ENCODE measurements around the gene NSD1.

NSD1 gene

GRCh38 chr5:177096162-177097015 lies 37.2 kb upstream of the NSD1 start:
- DNase-seq (ENCODE audit: low read depth in 1 of 2, low spot score in 1 of 2): no peak

GRCh38 chr5:177097016-177097985 lies 36.3 kb upstream of the NSD1 start:
- DNase-seq (ENCODE audit: low read depth in 1 of 2, low spot score in 1 of 2): no peak

- no peak for DNase-seq (ENCODE audit: low read depth in 1 of 2, low spot score in 1 of 2)
Measured at GRCh38 chr5:177098120-177098469, 35.5 kb upstream of the NSD1 start.

GRCh38 chr5:177098470-177099141 lies 35.0 kb upstream of the NSD1 start:
- DNase-seq (ENCODE audit: low read depth in 1 of 2, low spot score in 1 of 2): no peak

- no peak for DNase-seq (ENCODE audit: low read depth in 1 of 2, low spot score in 1 of 2)
Measured at GRCh38 chr5:177099422-177100093, 34.0 kb upstream of the NSD1 start.

- no peak for DNase-seq (ENCODE audit: low read depth in 1 of 2, low spot score in 1 of 2)
Measured at GRCh38 chr5:177100714-177101121, 32.9 kb upstream of the NSD1 start.

GRCh38 chr5:177103523-177104253 lies 29.9 kb upstream of the NSD1 start:
- no peak for DNase-seq (ENCODE audit: low read depth in 1 of 2, low spot score in 1 of 2)

GRCh38 chr5:177105691-177106476 lies 27.7 kb upstream of the NSD1 start:
- DNase-seq (ENCODE audit: low read depth in 1 of 2, low spot score in 1 of 2): no peak

GRCh38 chr5:177107159-177107558 lies 26.4 kb upstream of the NSD1 start:
- DNase-seq (ENCODE audit: low read depth in 1 of 2, low spot score in 1 of 2): no peak

GRCh38 chr5:177109810-177110209 lies 23.8 kb upstream of the NSD1 start:
- DNase-seq (ENCODE audit: low read depth in 1 of 2, low spot score in 1 of 2): no peak

- DNase-seq (ENCODE audit: low read depth in 1 of 2, low spot score in 1 of 2): peak; percentile 30 to 39
Measured at GRCh38 chr5:177111720-177112394, 21.7 kb upstream of the NSD1 start.

GRCh38 chr5:177112589-177113220 lies 20.9 kb upstream of the NSD1 start:
- no peak for DNase-seq (ENCODE audit: low read depth in 1 of 2, low spot score in 1 of 2)

- DNase-seq (ENCODE audit: low read depth in 1 of 2, low spot score in 1 of 2): peak; percentile 58 to 68
Measured at GRCh38 chr5:177113566-177114424, 19.8 kb upstream of the NSD1 start.

GRCh38 chr5:177116631-177117373 lies 16.8 kb upstream of the NSD1 start:
- peak; percentile 55 to 71 for DNase-seq (ENCODE audit: low read depth in 1 of 2, low spot score in 1 of 2)

- DNase-seq (ENCODE audit: low read depth in 1 of 2, low spot score in 1 of 2): no peak
Measured at GRCh38 chr5:177117441-177118045, 16.0 kb upstream of the NSD1 start.

GRCh38 chr5:177122566-177122965 lies 11.0 kb upstream of the NSD1 start:
- no peak for DNase-seq (ENCODE audit: low read depth in 1 of 2, low spot score in 1 of 2)
